GM18868 (cell line): ENCODE data around the gene SMARCAL1.

Experiments
- ATAC-seq: cut with Tn5 transposase; IDR thresholded peaks from one replicate; pipeline ENCODE4 v1.9.1; 2021; ENCODE audit warnings: mild to moderate bottlenecking, moderate library complexity; ENCODE audit not compliant: unreplicated experiment

Gene SMARCAL1

GRCh38 chr2:216392018-216392562 lies 20.2 kb upstream of the SMARCAL1 start:
- no peak for ATAC-seq

GRCh38 chr2:216392945-216393840 lies 19.1 kb upstream of the SMARCAL1 start:
- ATAC-seq: no peak

GRCh38 chr2:216394881-216395280 lies 17.4 kb upstream of the SMARCAL1 start:
- no peak for ATAC-seq

DNA sequence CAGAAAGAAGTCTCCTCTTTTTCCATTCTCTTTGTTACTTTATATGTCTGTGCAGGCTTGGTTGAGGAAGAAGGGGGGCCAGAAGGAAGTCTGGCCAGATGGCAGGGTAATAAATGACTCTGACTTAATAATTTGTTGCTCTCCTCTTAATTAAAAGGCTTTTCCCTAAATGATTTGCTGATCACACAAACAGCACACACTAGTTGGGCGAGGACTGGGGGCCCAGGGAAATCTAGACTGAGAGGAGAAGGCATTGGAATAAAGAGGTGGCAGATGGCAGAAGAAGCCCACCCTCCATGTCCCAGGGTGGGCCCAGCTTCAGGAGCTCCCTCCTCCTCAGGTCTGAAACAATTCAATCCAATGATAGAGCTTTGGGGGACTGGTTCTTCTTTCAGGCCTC lies 12.7 kb upstream of the SMARCAL1 start:
- no peak for ATAC-seq

DNA sequence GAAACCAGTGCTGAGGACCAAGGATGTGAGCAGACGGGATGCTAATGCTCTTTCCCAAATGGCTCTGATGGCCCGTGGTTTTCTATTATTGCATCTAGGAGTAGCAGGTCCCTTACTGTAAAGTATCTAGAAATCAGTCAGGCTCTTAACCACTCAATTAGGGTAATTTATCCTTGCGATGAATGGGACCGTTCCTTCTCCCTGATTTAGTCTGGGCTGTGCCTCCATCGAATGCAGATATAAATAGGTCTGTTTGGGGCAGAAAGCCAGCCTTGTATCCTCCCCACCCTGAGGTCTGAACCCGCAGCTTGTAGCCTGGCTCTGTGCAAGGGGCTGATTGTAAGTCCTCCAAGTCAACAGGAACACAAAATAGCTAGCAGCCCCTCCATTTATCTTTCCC lies 9.5 kb upstream of the SMARCAL1 start:
- no peak for ATAC-seq

- ATAC-seq: no peak
These were observed 8.2 kb upstream of the SMARCAL1 start for GRCh38 chr2:216404010-216404618.

GRCh38 chr2:216405588-216405987 lies 6.7 kb upstream of the SMARCAL1 start:
- no peak for ATAC-seq

DNA sequence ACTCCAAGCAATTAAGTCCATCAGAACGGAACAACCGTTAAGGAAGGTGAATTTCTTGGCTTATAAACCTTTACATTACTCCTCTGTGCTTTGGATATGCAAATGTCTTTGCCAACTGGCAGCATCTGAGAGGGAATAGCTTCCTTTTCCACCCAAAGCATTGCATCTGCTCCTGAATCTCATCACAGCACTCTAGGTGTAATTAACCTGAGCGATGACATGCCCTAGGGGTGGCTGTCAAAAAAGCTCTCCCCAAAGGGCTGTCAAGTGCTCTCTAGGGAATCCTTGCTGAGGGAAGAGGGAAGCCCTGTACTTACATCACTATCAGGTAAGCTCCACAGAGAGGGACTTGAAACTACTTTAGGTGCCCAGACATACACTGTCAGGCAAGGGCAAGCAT lies 5.5 kb upstream of the SMARCAL1 start:
- no peak for ATAC-seq

DNA sequence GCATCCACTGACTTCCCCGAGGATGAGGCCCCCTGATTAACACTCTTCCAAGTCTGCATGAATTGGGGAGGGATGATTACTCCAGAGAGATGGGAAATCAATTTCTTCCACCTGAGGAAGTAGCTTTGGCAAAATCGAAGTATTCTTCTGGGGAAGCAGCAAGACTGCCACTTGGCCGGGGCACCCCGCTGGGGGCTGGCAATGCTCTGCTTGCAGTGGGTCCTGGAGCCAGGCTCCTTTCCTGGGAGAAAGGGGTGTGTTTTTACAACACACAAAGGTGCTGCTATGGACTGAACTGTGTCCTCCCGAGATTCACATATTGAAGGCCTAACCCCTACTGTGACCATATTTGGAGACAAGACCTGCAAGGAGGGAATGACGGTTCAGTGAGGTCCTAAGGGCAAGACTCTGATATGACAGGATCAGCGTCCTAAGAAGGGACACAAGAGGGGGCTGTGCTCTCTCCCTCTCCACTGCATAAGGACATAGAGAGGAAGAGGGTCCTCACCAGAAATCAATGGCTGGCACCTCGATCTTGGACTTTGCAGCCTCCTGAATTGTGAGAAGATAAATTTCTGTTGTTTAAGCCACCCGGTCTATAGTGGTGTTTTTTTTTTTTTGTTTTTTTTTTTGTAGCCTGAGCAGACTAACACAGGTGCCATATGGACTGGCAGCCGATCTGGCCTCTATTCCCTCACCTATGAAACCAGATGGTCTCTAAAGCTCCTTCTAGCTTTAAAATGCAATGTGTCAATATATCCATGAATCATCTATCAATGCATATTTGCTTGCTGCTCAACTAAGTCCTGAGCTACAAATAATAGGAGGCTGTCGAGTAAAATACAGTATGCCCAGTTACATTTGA lies 3.6 kb upstream of the SMARCAL1 start:
- no peak for ATAC-seq

GRCh38 chr2:216410550-216410949 lies 1.7 kb upstream of the SMARCAL1 start:
- no peak for ATAC-seq

DNA sequence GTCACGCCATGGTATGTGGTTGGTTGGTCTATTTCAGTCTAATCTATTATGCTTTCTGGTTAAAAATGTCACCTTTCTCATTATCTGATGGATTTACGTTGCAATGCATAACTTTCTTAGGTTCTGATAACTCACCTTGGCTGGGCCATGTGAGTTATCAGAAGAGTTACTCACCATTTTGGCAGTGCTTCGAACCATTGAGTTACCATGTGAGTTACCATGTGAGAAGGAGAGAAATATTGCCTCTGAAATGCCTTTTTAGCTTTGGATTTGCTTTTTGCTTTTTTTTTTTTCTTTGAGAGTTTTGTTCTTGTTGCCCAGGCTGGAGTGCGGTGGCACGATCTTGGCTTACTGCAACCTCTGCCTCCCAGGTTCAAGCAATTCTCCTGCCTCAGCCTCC lies 1.6 kb downstream of the SMARCAL1 start:
- no peak for ATAC-seq

DNA sequence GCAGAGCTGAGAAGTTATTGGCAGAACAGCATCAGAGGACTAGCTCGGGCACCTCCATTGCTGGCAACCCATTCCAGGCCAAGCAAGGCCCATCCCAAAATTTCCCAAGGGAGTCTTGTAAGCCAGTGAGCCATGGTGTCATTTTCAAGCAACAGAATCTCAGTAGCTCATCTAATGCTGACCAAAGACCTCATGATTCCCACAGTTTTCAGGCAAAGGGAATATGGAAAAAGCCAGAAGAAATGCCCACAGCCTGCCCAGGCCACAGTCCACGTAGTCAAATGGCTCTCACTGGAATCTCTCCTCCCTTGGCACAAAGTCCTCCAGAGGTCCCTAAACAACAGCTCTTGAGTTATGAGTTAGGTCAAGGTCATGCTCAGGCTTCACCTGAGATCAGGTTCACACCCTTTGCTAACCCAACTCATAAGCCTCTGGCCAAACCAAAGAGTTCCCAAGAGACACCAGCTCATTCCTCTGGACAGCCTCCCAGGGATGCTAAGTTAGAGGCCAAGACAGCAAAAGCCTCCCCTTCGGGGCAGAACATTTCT lies 2.6 kb downstream of the SMARCAL1 start:
- no peak for ATAC-seq

- ATAC-seq: no peak
These were observed 3.3 kb downstream of the SMARCAL1 start for GRCh38 chr2:216415541-216415940.

DNA sequence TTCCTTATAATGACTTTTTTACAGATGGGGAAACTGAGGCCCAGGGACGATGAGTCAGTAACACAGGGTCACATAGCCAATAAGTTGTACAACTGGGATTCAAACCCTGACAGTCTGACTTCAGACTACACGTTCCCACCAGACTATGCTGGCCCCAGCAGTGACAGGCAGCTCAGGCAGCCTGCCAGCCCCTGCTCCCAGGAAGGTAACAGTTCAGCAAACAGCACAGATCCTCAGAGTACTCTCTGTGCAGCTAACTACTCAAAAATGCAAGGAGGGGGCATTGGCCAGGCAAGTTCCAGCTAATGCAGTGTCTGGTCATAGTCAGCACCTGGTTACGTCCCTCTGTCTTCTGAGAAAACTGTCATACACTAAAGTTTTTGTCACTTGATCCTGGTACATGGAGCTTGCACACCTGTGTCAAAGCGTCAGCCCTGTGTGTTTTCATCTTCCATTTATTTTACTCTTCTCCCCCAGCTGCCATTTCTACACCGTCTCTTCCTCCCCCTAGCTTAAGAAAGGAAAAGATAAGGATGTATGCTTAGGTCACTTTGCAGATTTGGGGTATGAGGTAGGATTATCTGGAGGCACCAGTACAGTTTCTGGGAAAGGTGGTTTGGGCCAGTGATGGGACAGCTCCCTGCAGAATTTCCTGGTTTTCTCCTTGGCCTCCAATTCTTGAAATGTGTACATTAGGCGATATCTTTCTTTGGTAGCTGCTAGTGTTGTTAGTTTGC lies 4.5 kb downstream of the SMARCAL1 start:
- no peak for ATAC-seq

DNA sequence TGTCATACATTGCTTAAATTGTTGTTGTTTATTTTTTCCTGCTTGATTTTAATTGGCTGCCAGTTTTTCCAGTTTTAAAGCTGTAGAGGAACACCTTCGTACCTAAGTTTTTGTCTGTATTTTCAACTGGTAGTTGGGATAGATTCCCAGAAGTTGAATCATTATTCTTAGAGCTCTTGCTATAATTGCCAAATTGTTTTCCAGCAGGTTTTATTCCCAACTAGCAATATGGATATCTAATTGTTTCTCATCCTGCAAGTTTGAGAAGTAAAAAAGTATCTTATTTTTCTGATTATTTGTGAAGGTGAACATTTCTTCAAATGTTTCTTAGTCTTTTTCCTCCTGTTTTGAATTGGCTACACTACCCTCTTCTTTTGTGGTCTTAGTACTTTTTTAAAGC lies 6.7 kb downstream of the SMARCAL1 start:
- no peak for ATAC-seq

GRCh38 chr2:216420367-216421101 lies 8.2 kb downstream of the SMARCAL1 start:
- no peak for ATAC-seq

GRCh38 chr2:216423071-216423470 lies 10.8 kb downstream of the SMARCAL1 start:
- ATAC-seq: no peak

- no peak for ATAC-seq
These were observed 12.0 kb downstream of the SMARCAL1 start for GRCh38 chr2:216424274-216424673.

DNA sequence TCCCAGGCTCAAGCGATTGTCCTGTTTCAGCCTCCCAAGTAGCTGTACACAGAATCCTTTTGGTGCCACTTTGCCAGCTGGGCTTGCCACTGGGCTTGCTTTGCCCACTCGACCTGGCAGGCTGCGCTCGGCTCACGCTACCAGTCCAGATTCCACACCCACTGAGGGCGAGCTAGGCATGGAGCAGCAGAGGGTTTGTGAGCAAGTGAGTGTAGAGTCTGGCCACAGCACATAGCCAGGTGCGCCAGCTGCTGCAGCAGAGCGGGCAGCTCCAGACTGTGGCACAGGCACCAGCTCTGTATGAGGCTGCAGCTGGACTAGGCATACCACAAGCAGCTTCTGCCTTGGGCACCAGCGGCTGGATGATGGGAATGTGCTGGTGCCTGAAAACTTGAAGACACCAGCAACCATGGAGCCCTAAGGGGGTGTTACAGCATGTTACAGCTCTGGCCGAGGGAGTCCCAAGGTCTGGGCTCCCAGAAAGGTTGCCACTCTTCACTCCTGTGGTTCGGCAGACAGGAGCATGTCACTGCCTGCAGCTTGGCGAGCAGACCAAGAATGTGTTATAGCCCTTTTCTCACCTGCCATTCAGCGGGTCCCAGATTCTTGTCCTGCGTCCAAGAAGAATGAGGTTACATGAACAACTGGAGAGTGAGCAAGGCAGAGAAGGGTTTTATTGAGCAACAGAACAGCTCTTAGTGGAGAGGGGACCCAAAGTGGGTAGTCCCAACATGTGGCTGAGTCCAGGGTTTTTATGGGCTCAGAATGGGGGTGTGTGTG lies 12.9 kb downstream of the SMARCAL1 start:
- ATAC-seq: no peak
